PFSK-1 (cell line): Measurements from ENCODE around the gene ZBTB7A.

ENCODE experiments used
- FOXP2 ChIP-seq: optimal IDR thresholded peaks from 2 replicates; pipeline ENCODE3; 2011; ENCODE audit warnings: borderline replicate concordance, control low read depth, inconsistent platforms; ENCODE audit not compliant: insufficient read depth; ENCODE audit errors: extremely low read length, extremely low read depth
- POLR2AphosphoS5 ChIP-seq: IDR thresholded peaks from 2 replicates; pipeline ENCODE4 v1.6.1; 2012; ENCODE audit warnings: low read depth, mild to moderate bottlenecking, control low read depth, low read length, moderate library complexity
- REST ChIP-seq, 2 experiments: IDR thresholded peaks; 2 replicates each; pipeline versions ENCODE4 v1.6.1 to v1.8.0; 2011 to 2012; ENCODE audit warnings: low read depth in 2 of 2, low read length in 2 of 2, control low read depth in 1 of 2, inconsistent platforms in 1 of 2, mild to moderate bottlenecking in 1 of 2, moderate library complexity in 1 of 2; ENCODE audit not compliant: insufficient read depth in 1 of 2
- SIN3A ChIP-seq: IDR thresholded peaks from 2 replicates; pipeline ENCODE4 v1.6.1; 2012; ENCODE audit warnings: mild to moderate bottlenecking, low read length, moderate library complexity, borderline replicate concordance; ENCODE audit not compliant: insufficient read depth
- TAF1 ChIP-seq: IDR thresholded peaks from 2 replicates; pipeline ENCODE4 v1.6.1; 2012; ENCODE audit warnings: low read length, control low read depth, borderline replicate concordance; ENCODE audit not compliant: insufficient read depth

The ZBTB7A gene

GRCh38 chr19:4027146-4027545, 39.6 kb downstream of the ZBTB7A start:
- TF ChIP-seq FOXP2 = no peak
- no peak for TF ChIP-seq TAF1

GRCh38 chr19:4025317-4025716, 41.4 kb downstream of the ZBTB7A start:
- TF ChIP-seq FOXP2 (no peak), TAF1 (no peak), SIN3A (no peak), REST (IDR thresholded peaks at IDR 0.05; ENCODE audit: insufficient read depth in 1 of 2, low read depth in 2 of 2, low read length in 2 of 2) (no peak), POLR2AphosphoS5 (no peak)

GRCh38 chr19:4023600-4024398, 42.9 kb downstream of the ZBTB7A start:
- TF ChIP-seq FOXP2 (no peak), SIN3A (no peak), POLR2AphosphoS5 (no peak), REST (IDR thresholded peaks at IDR 0.05; ENCODE audit: insufficient read depth in 1 of 2, low read depth in 2 of 2, low read length in 2 of 2) (no peak), TAF1 (no peak)

- TF ChIP-seq POLR2AphosphoS5 (no peak), TAF1 (no peak), SIN3A (no peak), FOXP2 (no peak), REST (IDR thresholded peaks at IDR 0.05; ENCODE audit: insufficient read depth in 1 of 2, low read depth in 2 of 2, low read length in 2 of 2) (no peak)
Observed at GRCh38 chr19:4019578-4019977, 47.1 kb downstream of the ZBTB7A start.

- no peak for TF ChIP-seq SIN3A
- TF ChIP-seq TAF1 = no peak
- no peak for TF ChIP-seq POLR2AphosphoS5
- TF ChIP-seq FOXP2 = no peak
- TF ChIP-seq REST (IDR thresholded peaks at IDR 0.05; ENCODE audit: insufficient read depth in 1 of 2, low read depth in 2 of 2, low read length in 2 of 2) = no peak
Observed at GRCh38 chr19:4018775-4019504, 47.8 kb downstream of the ZBTB7A start.
